Stimulated activated CD4-positive, alpha-beta T cell treated with anti-CD3 and anti-CD28 coated beads, Interleukin-12 subunit alpha, Interleukin-12 subunit beta, amount 100 ng/mL, for 4 hours (primary cell): ENCODE measurements around the gene FAM78A.
"Not testable (repeated sequence)": the region's sequence is repeated elsewhere in the genome, so short reads cannot be mapped to it uniquely, and the experiment has no call there.

Experiments used
- DNase-seq: peaks from one replicate; pipeline ENCODE4 v3.0.0-alpha.2; 2020

The FAM78A gene

DNA sequence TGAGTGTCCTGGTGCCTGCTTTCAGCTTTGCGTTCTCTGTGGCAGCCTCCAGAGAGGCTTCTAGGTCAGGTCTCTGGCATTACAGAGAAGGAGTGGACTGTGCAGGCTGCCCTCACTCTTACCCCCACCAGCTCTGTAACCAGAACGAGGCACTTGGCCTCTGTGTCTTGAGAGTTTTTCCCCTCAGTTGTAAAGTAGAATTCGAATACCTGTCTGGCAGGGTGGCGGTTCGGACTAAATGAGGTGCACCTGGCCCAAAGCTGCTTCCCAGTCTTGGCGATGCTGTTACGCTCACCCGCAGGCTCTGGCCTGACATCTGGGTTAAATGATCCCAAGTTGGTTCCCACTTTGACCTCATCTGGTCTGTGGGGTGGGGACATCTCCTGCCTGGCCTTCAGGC, 40.1 kb downstream of the FAM78A start:
- no peak for DNase-seq

GRCh38 chr9:131235480-131235851, 40.8 kb downstream of the FAM78A start:
- no peak for DNase-seq

- no peak for DNase-seq
These were observed 41.4 kb downstream of the FAM78A start for GRCh38 chr9:131234799-131235479.

- no peak for DNase-seq
These were observed 42.3 kb downstream of the FAM78A start for GRCh38 chr9:131233995-131234394.

- no peak for DNase-seq
These were observed 42.8 kb downstream of the FAM78A start for GRCh38 chr9:131233556-131233955.

- no peak for DNase-seq
These were observed 47.3 kb downstream of the FAM78A start for GRCh38 chr9:131228988-131229387.

DNA sequence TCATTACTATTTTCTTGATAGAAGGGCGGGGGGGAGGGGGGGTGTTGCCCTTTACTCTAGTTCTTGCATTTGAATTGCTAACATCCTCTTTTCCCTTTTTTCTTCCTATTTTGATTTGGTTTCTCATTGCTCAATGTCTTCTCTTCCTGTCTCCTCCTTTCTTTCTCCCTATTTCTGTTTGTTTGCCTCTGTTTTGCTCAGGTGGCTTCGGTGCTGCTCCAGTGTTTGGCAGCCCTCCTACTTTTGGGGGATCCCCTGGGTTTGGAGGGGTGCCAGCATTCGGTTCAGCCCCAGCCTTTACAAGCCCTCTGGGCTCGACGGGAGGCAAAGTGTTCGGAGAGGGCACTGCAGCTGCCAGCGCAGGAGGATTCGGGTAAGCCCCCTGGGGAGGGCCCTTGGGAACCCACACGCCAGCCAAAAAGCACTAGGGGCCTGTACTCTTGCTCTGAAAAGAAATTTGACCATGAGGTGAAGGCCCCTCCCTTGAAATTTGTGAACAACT, 48.3 kb downstream of the FAM78A start:
- no peak for DNase-seq

DNA sequence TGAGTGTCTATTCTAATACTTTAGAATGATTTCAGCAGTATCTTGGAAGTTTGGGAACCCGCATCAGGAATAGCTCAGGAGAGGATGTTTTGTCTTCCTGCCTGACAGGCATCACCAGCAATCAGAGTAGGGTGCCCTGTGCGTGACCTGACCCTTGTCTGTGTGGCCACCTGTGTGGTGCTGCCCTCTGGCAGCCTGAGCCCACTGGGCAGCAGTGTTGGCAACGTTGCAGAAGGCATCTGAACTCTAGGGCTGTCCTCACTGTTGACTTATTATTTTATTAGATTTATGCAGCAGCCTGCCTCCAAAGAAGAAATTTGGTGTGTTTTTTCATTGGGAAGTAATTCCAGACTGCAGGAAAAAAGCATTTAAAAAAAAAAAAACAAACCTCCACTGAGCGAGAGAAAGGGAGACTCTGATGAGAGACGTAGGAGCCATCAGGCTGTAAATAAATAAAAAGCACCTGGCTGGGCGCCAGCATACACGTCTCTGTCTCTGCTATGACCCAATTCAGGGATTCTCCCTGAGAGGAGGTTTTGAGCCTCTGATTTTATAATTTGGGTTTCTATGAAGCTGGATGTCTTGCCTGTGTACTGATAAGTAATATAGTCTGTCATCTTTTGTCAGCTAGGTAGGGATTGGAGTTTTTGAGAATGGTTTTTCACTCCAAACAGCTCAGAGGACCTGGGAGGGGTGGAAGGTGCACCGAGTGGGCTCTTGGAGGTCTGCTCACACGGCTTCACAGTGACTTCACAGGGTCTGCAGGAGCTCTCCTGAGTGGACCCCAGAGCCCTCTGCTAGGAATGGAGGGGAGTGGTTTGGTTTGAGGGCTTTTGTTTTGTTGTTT, 49.0 kb downstream of the FAM78A start:
- DNase-seq = no peak

DNA sequence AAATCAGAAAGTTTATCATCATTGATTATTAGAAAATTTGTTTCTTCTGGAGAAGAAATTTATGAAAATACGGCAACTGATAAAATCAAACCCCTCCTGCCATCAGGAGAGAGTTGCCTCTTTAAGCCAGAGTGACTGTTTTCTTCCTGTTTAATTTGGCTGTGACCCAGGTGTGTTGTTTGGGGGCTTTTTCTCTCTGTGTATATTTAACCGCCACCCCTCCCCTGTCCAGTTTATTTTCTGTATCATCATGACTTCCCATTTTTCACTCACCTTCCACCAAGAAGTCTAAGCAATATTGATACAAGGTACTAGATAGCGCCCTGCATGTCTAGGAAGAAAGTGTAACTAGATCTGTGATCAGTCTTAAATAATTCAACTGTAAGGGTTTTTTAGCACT, 50.1 kb downstream of the FAM78A start:
- no peak for DNase-seq

DNA sequence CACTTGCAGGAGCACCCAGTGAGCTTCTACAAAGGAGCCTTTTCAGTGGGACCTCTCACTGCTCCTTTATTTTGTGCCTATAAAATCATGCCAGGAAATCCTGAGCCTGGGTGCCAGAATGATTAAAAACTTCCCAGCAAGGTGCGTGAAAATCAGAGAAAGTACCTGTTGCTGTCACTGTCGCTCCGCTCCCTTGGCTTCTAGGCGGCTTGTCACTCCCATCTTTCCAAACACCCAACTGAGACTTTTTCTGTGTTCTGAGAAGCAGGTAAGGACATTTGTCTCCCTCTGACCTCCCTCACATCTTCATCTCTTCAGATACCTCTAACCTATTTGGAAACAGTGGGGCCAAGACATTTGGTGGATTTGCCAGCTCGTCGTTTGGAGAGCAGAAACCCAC, 53.9 kb downstream of the FAM78A start:
- no peak for DNase-seq

DNA sequence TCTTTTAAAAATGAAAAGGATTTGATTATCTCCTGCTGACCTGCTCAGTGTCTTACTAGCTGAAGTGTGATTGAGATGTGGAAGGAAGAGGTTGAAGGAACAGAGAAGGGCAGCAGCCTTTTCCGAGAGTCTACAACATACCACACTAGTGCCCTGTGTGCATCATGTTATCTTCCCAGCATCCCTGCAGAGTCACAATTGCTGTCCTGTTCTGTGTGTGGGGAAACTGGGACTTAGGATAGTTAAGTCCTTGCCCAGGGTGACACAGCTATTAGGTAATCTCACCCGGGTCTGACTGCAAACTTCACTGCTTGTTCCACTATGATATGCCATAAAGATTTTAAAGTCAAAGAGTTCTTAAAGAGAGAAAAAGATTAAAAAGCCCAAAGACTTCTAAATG, 55.8 kb downstream of the FAM78A start:
- no peak for DNase-seq

GRCh38 chr9:131218370-131218769, 57.9 kb downstream of the FAM78A start:
- DNase-seq = no peak

GRCh38 chr9:131217331-131218031, 58.8 kb downstream of the FAM78A start:
- no peak for DNase-seq

GRCh38 chr9:131216806-131217205, 59.5 kb downstream of the FAM78A start:
- DNase-seq = no peak

GRCh38 chr9:131214876-131215275, 61.4 kb downstream of the FAM78A start:
- no peak for DNase-seq

- DNase-seq = no peak
These were observed 61.9 kb downstream of the FAM78A start for GRCh38 chr9:131214286-131214856.

DNA sequence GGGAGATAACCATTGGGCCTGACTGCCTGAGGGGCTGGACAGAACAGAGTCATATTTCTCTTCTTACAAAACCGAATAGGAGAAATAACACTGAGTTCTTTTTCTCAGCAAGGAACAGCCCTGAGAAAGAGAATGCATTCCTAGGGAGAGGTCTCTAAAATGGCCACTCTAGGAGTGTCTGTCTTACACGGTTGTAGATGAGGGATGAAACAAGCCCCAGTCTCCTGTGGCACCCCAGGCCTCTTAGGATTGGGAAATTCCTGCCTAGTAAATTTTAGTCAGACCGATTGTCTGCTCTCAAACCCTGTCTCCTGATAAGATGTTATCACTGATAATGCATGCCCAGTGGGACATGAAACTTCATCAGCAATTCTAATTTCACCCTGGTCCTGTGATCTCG, 64.4 kb downstream of the FAM78A start:
- DNase-seq = not testable (repeated sequence)
